Endodermal cell (in vitro differentiated cells): ENCODE data around the gene RNF145. TPM values are rescaled to one million over a fixed set of nuclear protein-coding genes. Genes with fewer than 3 reads are reported as not detected.

Experiments used
- DNase-seq: peaks from one replicate; pipeline ENCODE4 v3.0.0-alpha.2; 2017
- H3K27ac ChIP-seq: 2 replicates; pipeline ENCODE4 v1.5.1; 2013; ENCODE audit warnings: mild to moderate bottlenecking, low read depth, low read length, moderate library complexity
- H3K27me3 ChIP-seq: 2 replicates; pipeline ENCODE4 v1.6.1; 2013; ENCODE audit warnings: mild to moderate bottlenecking, low read length, moderate library complexity; ENCODE audit not compliant: insufficient read depth, control insufficient read depth, poor library complexity, severe bottlenecking
- H3K36me3 ChIP-seq: 2 replicates; pipeline ENCODE4 v1.7.0; 2013; ENCODE audit warnings: mild to moderate bottlenecking, low read length, moderate library complexity; ENCODE audit not compliant: control insufficient read depth, insufficient read depth
- H3K4me1 ChIP-seq: one replicate; pipeline ENCODE4 v1.7.0; 2013; ENCODE audit warnings: low read length; ENCODE audit not compliant: control insufficient read depth, insufficient read depth
- H3K4me3 ChIP-seq: 2 replicates; pipeline ENCODE4 v1.5.1; 2013; ENCODE audit warnings: mild to moderate bottlenecking, low read length, moderate library complexity
- H3K9ac ChIP-seq: 2 replicates; pipeline ENCODE4 v1.6.1; 2013; ENCODE audit warnings: mild to moderate bottlenecking, low read length, moderate library complexity; ENCODE audit not compliant: poor library complexity, severe bottlenecking; ENCODE audit errors: extremely low read depth
- H3K9me3 ChIP-seq: 2 replicates; pipeline ENCODE4 v1.6.1; 2013; ENCODE audit warnings: mild to moderate bottlenecking, low read length, moderate library complexity; ENCODE audit not compliant: control insufficient read depth
- H3K27ac Mint-ChIP-seq: 2 replicates; pipeline ENCODE4 v1.8.0; 2020; ENCODE audit warnings: mixed read lengths
- H3K27me3 Mint-ChIP-seq: 2 replicates; pipeline ENCODE4 v1.8.0; 2021; ENCODE audit warnings: mild to moderate bottlenecking, mixed read lengths; ENCODE audit not compliant: insufficient read depth
- H3K36me3 Mint-ChIP-seq: 2 replicates; pipeline ENCODE4 v1.8.0; 2020; ENCODE audit warnings: low read depth, mixed read lengths
- H3K4me1 Mint-ChIP-seq: 2 replicates; pipeline ENCODE4 v1.8.0; 2020; ENCODE audit warnings: mixed read lengths
- H3K4me3 Mint-ChIP-seq: 2 replicates; pipeline ENCODE4 v1.8.0; 2020; ENCODE audit warnings: mild to moderate bottlenecking, moderate library complexity, mixed read lengths
- H3K9me3 Mint-ChIP-seq: 2 replicates; pipeline ENCODE4 v1.8.0; 2020; ENCODE audit warnings: mild to moderate bottlenecking, mixed read lengths
- CTCF ChIP-seq: fragments of 200-600 bp; sonication (generic); conservative IDR thresholded peaks from 2 replicates; pipeline ENCODE4 v1.5.0; 2021; ENCODE audit warnings: antibody characterized with exemption, mild to moderate bottlenecking
- WGBS, 2 experiments: methylation state at CpG; one replicate each; pipeline versions ENCODE4 v1.1.5 to v1.1.7; 2013; ENCODE audit warnings: missing lambda C conversion rate in 2 of 2, mixed read lengths in 1 of 2; ENCODE audit not compliant: insufficient coverage in 1 of 2, insufficient read length in 1 of 2; 5-methylcytosine and 5-hydroxymethylcytosine counted together
- total RNA-seq, 2 donors: library from RNA; stranded (reverse); fragmentation: NEBNext Ultra II Directional in 1 of 2; extraction: Animal tissue kit (Norgen Biotek cat#: 25700) in 1 of 2; gene quantifications; 2 replicates in 1 of 2; 3 replicates in 1 of 2; pipeline ENCODE4 v1.2.1, GENCODE V29; 2021

Gene RNF145
- total RNA-seq, 2 donors from 2014 or later = 50.2 to 50.4 TPM

- no peak for TF ChIP-seq CTCF
- Histone ChIP-seq H3K27ac (no peak overlapping the region), H3K9ac (no peak overlapping the region), H3K27me3 (no peaks in the 10 kb centered on the region), H3K4me3 (no peak overlapping the region), H3K36me3 (peaks cover 36% of the 10 kb centered on the region), H3K9me3 (no peaks in the 10 kb centered on the region), H3K4me1 (peaks cover 2% of the 10 kb centered on the region)
- 82% methylated on average over 2 of the region's 2 CpGs for WGBS, 2 experiments
- Mint-ChIP-seq H3K4me1 (peaks cover 13% of the 10 kb centered on the region), H3K4me3 (no peak overlapping the region), H3K36me3 (peaks cover 6% of the 10 kb centered on the region), H3K27ac (no peak overlapping the region), H3K27me3 (no peaks in the 10 kb centered on the region), H3K9me3 (no peaks in the 10 kb centered on the region)
- no peak for DNase-seq
Measured at GRCh38 chr5:159178978-159179377, 30.4 kb downstream of the RNF145 start.

GRCh38 chr5:159175547-159175946 lies 33.8 kb downstream of the RNF145 start:
- Mint-ChIP-seq H3K4me3 (no peak overlapping the region), H3K27me3 (no peaks in the 10 kb centered on the region), H3K27ac (peak overlapping the region; percentile 53), H3K36me3 (peaks cover 15% of the 10 kb centered on the region), H3K9me3 (no peaks in the 10 kb centered on the region), H3K4me1 (peaks cover 13% of the 10 kb centered on the region)
- H3K4me1 ChIP-seq = peaks cover 2% of the 10 kb centered on the region
- no peak overlapping the region for H3K4me3 ChIP-seq
- H3K9me3 ChIP-seq = no peaks in the 10 kb centered on the region
- H3K27ac ChIP-seq = no peak overlapping the region
- no peaks in the 10 kb centered on the region for H3K27me3 ChIP-seq
- H3K9ac ChIP-seq = no peak overlapping the region
- TF ChIP-seq CTCF = no peak
- WGBS, 2 experiments = 40 to 79% methylated on average over 1 of the region's 1 CpG
- DNase-seq = no peak
- peaks cover 39% of the 10 kb centered on the region for H3K36me3 ChIP-seq

GRCh38 chr5:159174511-159175168 lies 34.7 kb downstream of the RNF145 start:
- H3K9me3 ChIP-seq = no peaks in the 10 kb centered on the region
- Mint-ChIP-seq H3K27ac (no peak overlapping the region), H3K4me3 (no peak overlapping the region), H3K36me3 (peaks cover 15% of the 10 kb centered on the region), H3K9me3 (no peaks in the 10 kb centered on the region), H3K27me3 (no peaks in the 10 kb centered on the region), H3K4me1 (peaks cover 13% of the 10 kb centered on the region)
- H3K9ac ChIP-seq = no peak overlapping the region
- no peak for DNase-seq
- no peak overlapping the region for H3K27ac ChIP-seq
- no peak for TF ChIP-seq CTCF
- peaks cover 37% of the 10 kb centered on the region for H3K36me3 ChIP-seq
- H3K4me3 ChIP-seq = no peak overlapping the region
- H3K4me1 ChIP-seq = peaks cover 2% of the 10 kb centered on the region
- no peaks in the 10 kb centered on the region for H3K27me3 ChIP-seq
